A549 (cell line): ENCODE measurements around the gene MIA. TPM values are rescaled to one million over a fixed set of nuclear protein-coding genes. Genes with fewer than 3 reads are reported as not detected.

ENCODE experiments used
- ATAC-seq, 2 experiments: fragments of 200-7000 bp in 1 of 2; fragments of >200 bp in 1 of 2; cut with Nextera tagmentation in 1 of 2; cut with Tn5 transposase in 1 of 2; 3 replicates each; pipeline versions ENCODE4 v1.8.0 to v1.9.1; 2018 to 2020; ENCODE audit warnings: mild to moderate bottlenecking in 1 of 2, moderate library complexity in 1 of 2
- CTCF ChIA-PET: fragments of 300-600 bp; sonication (Branson Sonifier 250); formaldehyde crosslinking; extraction: SDS; loops from one replicate; lab custom pipeline; 2021; ENCODE audit warnings: antibody characterized with exemption, inconsistent platforms; lab: Yijun Ruan, JAX
- POLR2A ChIA-PET: fragments of 350-600 bp; formaldehyde crosslinking; extraction: SDS; loops from one replicate; lab custom pipeline; 2021; ENCODE audit warnings: antibody characterized with exemption, inconsistent platforms; lab: Yijun Ruan, JAX
- DNase-seq, 2 experiments: peaks; one replicate each; pipeline versions ENCODE4 v3.0.0 to v3.0.0-alpha.2; 2011 to 2016; ENCODE audit warnings: low read depth in 1 of 2, low spot score in 1 of 2
- FAIRE-seq: peaks from 2 replicates; lab custom pipeline; 2011; peaks lifted over from hg19 to GRCh38; lab: Jason Lieb, UNC
- H3K27ac ChIP-seq, 2 experiments: fragments of >200 bp; sonication (Bioruptor Twin); formaldehyde crosslinking; 3 replicates each; pipeline ENCODE4 v1.5.1; 2016 to 2017
- H3K4me1 ChIP-seq: fragments of >200 bp; sonication (Bioruptor Twin); formaldehyde crosslinking; 3 replicates; pipeline ENCODE4 v1.6.1; 2016
- H3K4me2 ChIP-seq: fragments of >200 bp; sonication (Bioruptor Twin); formaldehyde crosslinking; 3 replicates; pipeline ENCODE4 v1.6.1; 2016
- H3K4me3 ChIP-seq: fragments of >200 bp; sonication (Bioruptor Twin); formaldehyde crosslinking; 3 replicates; pipeline ENCODE4 v1.5.1; 2016
- H3K9me3 ChIP-seq: fragments of >200 bp; sonication (Bioruptor Twin); formaldehyde crosslinking; 3 replicates; pipeline ENCODE4 v1.6.1; 2016
- HDAC2 ChIP-seq: fragments of 200-600 bp; sonication (generic); IDR thresholded peaks from 2 replicates; pipeline ENCODE4 v1.6.1; 2016
- JUN ChIP-seq, 2 experiments: fragments of >200 bp; sonication (Bioruptor Twin); formaldehyde crosslinking; IDR thresholded peaks; 2 replicates in 1 of 2; 3 replicates in 1 of 2; pipeline ENCODE4 v1.6.1; 2016 to 2017
- KDM1A ChIP-seq: fragments of 200-600 bp; sonication (generic); IDR thresholded peaks from 2 replicates; pipeline ENCODE4 v1.6.1; 2016; ENCODE audit warnings: low read depth, mild to moderate bottlenecking
- NFE2L2 ChIP-seq: fragments of 150-350 bp; conservative IDR thresholded peaks from 2 replicates; pipeline ENCODE4 v1.6.1; 2014; ENCODE audit warnings: low read length
- POLR2A ChIP-seq: IDR thresholded peaks from 2 replicates; pipeline ENCODE4 v1.6.1; 2012; ENCODE audit warnings: mild to moderate bottlenecking, low read length
- POLR2AphosphoS2 ChIP-seq: conservative IDR thresholded peaks from 2 replicates; pipeline ENCODE4 v1.6.1; 2012; ENCODE audit warnings: low read length, improper control_type of control experiment, inconsistent platforms
- SMC3 ChIP-seq: fragments of >200 bp; sonication (Bioruptor Twin); formaldehyde crosslinking; IDR thresholded peaks from 3 replicates; pipeline ENCODE4 v1.6.1; 2018; ENCODE audit warnings: inconsistent platforms
- TFCP2L1 ChIP-seq: fragments of 250-450 bp; sonication (Bioruptor Pico); IDR thresholded peaks from 2 replicates; pipeline ENCODE4 v1.5.0; 2021; ENCODE audit warnings: mild to moderate bottlenecking
- ZC3H11A ChIP-seq: fragments of 450-650 bp; IDR thresholded peaks from 2 replicates; pipeline ENCODE4 v1.6.1; 2014; ENCODE audit warnings: antibody characterized with exemption, mild to moderate bottlenecking
- WGBS: methylation state at CpG from one replicate; pipeline ENCODE4 v1.1.6; 2017; ENCODE audit errors: missing lambda C conversion rate; 5-methylcytosine and 5-hydroxymethylcytosine counted together
- polyA plus RNA-seq, 4 experiments: library from polyadenylated mRNA; depleted of rRNA in 3 of 4; stranded (reverse); fragments of >200 nt; fragmentation: RNase III in 1 of 4; extraction: RNeasy Plus Mini Kit Qiagen cat#74134 plus additional on column Dnase treatment in 1 of 4; gene quantifications; 2 replicates in 3 of 4; 3 replicates in 1 of 4; pipeline ENCODE4 v1.2.3, GENCODE V29; 2011 to 2017
- TF ChIP-seq, protein P1 (sequence below): fragments of >200 bp; sonication (Bioruptor Twin); formaldehyde crosslinking; IDR thresholded peaks from 3 replicates; pipeline ENCODE4 v1.5.1; 2016
- TF ChIP-seq, protein P2 (sequence below): fragments of 450-650 bp; IDR thresholded peaks from 2 replicates; pipeline ENCODE4 v1.6.1; 2014; ENCODE audit warnings: antibody characterized with exemption
- TF ChIP-seq, protein P3 (sequence below): fragments of 200-600 bp; sonication (generic); IDR thresholded peaks from 2 replicates; pipeline ENCODE4 v1.6.1; 2016; ENCODE audit warnings: antibody characterized with exemption, mild to moderate bottlenecking, moderate library complexity
- TF ChIP-seq, protein P4 (sequence below): fragments of >200 bp; sonication (Bioruptor Twin); formaldehyde crosslinking; IDR thresholded peaks from 3 replicates; pipeline ENCODE4 v1.6.1; 2016

The MIA gene
- polyA plus RNA-seq, 2 of the 4 experiments (the other 2 are of a cell fraction): not detected

DNA sequence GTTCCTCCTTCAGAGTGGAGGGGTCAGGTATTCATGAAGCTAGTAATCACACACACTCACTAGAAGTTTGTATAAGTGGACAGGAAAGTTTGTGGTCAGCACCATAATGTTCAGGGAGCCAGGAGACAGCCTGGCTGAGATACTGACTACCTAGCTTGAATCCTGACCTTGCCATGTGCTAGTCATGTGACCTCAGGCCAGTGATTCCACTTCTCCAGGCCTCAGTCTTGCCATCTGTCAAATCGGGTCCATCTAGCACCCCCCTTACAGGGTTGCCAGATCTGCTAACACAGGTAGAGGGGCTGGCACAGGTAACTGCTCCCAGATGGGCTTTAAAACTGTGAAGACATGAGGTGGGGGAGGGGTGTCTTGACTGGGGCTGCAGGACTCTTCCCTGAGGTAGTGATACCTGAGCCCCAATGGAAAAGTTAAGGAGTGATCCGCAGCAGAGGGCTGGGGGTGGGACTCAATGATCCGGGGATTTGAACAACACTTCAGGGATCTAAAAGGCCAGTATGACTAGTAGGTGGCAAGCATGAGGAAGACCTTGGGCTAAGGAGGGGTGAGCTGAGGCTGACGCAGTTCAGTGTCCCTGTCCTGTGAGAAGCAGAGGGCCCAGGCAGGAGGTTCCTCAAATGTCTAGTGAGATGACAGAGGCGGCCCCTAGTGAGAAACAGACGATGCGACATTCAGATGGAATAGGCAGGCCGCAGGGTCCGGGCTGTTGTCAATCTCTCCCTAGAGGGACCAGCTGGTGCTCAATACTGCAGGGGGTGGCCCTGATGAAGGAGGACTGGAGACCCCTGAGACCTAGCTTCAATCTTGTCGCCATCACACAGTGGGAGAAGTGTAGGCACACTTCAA is 33.6 kb upstream of the MIA start:
- ATAC-seq (peak in 1 of 2 experiments; percentile 4; a peak in 2 of 6 replicates), FAIRE-seq (peak; percentile 63)

DNA sequence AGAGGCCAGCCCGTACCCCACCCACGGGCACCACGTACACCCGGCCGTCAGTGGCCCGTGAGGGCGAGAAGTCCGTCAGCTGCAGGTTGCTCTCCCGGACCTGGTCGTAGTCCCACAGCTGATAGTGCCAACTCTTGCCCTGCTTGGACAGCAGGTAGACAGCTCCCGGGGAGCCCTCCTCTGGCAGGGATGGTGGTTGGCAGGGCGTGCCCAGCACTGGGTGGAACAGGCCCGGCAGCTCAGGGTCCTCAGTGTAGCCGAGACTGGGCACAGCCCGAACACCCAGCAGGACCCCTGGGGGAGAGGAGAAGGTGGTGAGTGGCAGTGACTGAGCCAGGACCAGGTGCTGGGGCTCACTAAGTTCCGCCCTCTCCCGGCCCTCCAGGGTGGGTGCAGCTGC is 32.8 kb upstream of the MIA start:
- no peak for DNase-seq
- Histone ChIP-seq H3K9me3 (no peaks in the 10 kb centered on the region), H3K4me1 (peaks cover 13% of the 10 kb centered on the region), H3K27ac (no peak overlapping the region), H3K4me2 (no peak overlapping the region), H3K4me3 (no peak overlapping the region)
- POLR2A ChIA-PET: interaction anchor here (0.9 to 3.2 kb wide), 5 partner anchors 8 to 52 kb away, joined by 6 to 13 read pairs (median 7); partner anchors contain the start of genes ACTMAP, COQ8B, ITPKC and NUMBL
- 90% methylated on average over 17 of the region's 17 CpGs for WGBS
- CTCF ChIA-PET: interaction anchor here (0.5 to 15.8 kb wide), 17 partner anchors 11 to 322 kb away, joined by 3 to 199 read pairs (median 4); partner anchors contain the start of gene EGLN2
- TF ChIP-seq SMC3 (no peak), POLR2A (peak; percentile 12; the same call in 1 of the 2 replicates), JUN (IDR thresholded peaks at IDR 0.05) (0 out of 5 replicates have a peak, but pooled peaks of 1 of the 2 experiments have one; percentile 29)
- TF ChIP-seq, protein P1, sequence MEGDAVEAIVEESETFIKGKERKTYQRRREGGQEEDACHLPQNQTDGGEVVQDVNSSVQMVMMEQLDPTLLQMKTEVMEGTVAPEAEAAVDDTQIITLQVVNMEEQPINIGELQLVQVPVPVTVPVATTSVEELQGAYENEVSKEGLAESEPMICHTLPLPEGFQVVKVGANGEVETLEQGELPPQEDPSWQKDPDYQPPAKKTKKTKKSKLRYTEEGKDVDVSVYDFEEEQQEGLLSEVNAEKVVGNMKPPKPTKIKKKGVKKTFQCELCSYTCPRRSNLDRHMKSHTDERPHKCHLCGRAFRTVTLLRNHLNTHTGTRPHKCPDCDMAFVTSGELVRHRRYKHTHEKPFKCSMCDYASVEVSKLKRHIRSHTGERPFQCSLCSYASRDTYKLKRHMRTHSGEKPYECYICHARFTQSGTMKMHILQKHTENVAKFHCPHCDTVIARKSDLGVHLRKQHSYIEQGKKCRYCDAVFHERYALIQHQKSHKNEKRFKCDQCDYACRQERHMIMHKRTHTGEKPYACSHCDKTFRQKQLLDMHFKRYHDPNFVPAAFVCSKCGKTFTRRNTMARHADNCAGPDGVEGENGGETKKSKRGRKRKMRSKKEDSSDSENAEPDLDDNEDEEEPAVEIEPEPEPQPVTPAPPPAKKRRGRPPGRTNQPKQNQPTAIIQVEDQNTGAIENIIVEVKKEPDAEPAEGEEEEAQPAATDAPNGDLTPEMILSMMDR: no peak
- FAIRE-seq: no peak
- ATAC-seq: peak; percentile 3 to 10; a peak in 3 of 6 replicates

More for the DNA sequence above, 33.6 kb upstream of the MIA start:
- Histone ChIP-seq H3K27ac (no peak overlapping the region), H3K4me3 (no peak overlapping the region), H3K9me3 (no peaks in the 10 kb centered on the region), H3K4me2 (no peak overlapping the region), H3K4me1 (peaks cover 13% of the 10 kb centered on the region)
- DNase-seq: no peak
- TF ChIP-seq HDAC2 (no peak), POLR2AphosphoS2 (no peak), NFE2L2 (no peak), ZC3H11A (no peak), KDM1A (no peak; the same call in 1 of the 2 replicates), TFCP2L1 (CRISPR knock-in tag) (no peak)
- TF ChIP-seq, protein P2, sequence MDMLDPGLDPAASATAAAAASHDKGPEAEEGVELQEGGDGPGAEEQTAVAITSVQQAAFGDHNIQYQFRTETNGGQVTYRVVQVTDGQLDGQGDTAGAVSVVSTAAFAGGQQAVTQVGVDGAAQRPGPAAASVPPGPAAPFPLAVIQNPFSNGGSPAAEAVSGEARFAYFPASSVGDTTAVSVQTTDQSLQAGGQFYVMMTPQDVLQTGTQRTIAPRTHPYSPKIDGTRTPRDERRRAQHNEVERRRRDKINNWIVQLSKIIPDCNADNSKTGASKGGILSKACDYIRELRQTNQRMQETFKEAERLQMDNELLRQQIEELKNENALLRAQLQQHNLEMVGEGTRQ: no peak; the same call in 1 of the 2 replicates
- TF ChIP-seq, protein P3, sequence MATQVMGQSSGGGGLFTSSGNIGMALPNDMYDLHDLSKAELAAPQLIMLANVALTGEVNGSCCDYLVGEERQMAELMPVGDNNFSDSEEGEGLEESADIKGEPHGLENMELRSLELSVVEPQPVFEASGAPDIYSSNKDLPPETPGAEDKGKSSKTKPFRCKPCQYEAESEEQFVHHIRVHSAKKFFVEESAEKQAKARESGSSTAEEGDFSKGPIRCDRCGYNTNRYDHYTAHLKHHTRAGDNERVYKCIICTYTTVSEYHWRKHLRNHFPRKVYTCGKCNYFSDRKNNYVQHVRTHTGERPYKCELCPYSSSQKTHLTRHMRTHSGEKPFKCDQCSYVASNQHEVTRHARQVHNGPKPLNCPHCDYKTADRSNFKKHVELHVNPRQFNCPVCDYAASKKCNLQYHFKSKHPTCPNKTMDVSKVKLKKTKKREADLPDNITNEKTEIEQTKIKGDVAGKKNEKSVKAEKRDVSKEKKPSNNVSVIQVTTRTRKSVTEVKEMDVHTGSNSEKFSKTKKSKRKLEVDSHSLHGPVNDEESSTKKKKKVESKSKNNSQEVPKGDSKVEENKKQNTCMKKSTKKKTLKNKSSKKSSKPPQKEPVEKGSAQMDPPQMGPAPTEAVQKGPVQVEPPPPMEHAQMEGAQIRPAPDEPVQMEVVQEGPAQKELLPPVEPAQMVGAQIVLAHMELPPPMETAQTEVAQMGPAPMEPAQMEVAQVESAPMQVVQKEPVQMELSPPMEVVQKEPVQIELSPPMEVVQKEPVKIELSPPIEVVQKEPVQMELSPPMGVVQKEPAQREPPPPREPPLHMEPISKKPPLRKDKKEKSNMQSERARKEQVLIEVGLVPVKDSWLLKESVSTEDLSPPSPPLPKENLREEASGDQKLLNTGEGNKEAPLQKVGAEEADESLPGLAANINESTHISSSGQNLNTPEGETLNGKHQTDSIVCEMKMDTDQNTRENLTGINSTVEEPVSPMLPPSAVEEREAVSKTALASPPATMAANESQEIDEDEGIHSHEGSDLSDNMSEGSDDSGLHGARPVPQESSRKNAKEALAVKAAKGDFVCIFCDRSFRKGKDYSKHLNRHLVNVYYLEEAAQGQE: no peak
- TF ChIP-seq, protein P4, sequence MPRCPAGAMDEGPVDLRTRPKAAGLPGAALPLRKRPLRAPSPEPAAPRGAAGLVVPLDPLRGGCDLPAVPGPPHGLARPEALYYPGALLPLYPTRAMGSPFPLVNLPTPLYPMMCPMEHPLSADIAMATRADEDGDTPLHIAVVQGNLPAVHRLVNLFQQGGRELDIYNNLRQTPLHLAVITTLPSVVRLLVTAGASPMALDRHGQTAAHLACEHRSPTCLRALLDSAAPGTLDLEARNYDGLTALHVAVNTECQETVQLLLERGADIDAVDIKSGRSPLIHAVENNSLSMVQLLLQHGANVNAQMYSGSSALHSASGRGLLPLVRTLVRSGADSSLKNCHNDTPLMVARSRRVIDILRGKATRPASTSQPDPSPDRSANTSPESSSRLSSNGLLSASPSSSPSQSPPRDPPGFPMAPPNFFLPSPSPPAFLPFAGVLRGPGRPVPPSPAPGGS: no peak
- POLR2A ChIA-PET: interaction anchor here (0.6 to 3.2 kb wide), 5 partner anchors 9 to 1132 kb away, joined by 3 to 13 read pairs (median 7); partner anchors contain the start of genes ACTMAP, COQ8B, ITPKC and NUMBL
- CTCF ChIA-PET: interaction anchor here (0.6 to 15.8 kb wide), 13 partner anchors 13 to 707 kb away, joined by 3 to 199 read pairs (median 4); partner anchors contain the start of gene EGLN2
- 88% methylated on average over 10 of the region's 10 CpGs for WGBS
